M059J (cell line): ENCODE measurements around the gene ETDC. TPM values are rescaled to one million over a fixed set of nuclear protein-coding genes. Genes with fewer than 3 reads are reported as not detected.
"Not testable (repeated sequence)": the region's sequence is repeated elsewhere in the genome, so short reads cannot be mapped to it uniquely, and the experiment has no call there.

Source experiments
- DNase-seq: peaks from one replicate; pipeline ENCODE4 v3.0.0-alpha.2; 2012; ENCODE audit warnings: low read depth
- total RNA-seq: library from RNA; depleted of rRNA; stranded (reverse); fragments of >200 nt; shearing (Covaris generic); gene quantifications from 2 replicates; pipeline ENCODE4 v1.2.3, GENCODE V29; 2014; rRNA removed

ETDC gene
- not detected in 2 replicates for total RNA-seq

DNA sequence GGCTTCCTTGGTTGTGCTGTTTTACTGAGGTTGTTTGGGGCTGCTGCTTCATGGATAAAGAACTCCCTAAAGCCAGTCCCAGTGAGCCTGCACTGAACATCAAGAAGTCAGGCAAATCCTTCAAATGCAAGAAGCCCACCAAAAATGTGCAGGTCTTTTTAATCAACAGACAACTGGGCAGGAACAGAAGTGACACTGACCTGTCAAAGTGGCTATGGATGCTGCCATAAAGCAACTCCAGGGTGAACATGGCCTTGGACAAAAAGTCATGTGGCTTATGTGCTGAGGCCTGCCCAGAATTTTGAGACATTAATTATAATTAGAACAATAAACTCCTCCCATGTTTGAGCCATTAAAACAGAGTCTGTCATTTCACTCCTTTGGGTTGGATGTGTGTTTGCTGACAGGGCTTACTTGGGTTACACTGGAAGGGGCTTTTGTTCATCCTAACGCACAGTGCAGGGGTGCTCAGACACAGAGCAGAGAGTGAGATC, at the start of gene ETDC:
Gene ETDC, plus strand, starts transcription at position 51 of the 494 bp plus-strand sequence. Its CDS starts 0 bp downstream, at position 51.
- no peak for DNase-seq

DNA sequence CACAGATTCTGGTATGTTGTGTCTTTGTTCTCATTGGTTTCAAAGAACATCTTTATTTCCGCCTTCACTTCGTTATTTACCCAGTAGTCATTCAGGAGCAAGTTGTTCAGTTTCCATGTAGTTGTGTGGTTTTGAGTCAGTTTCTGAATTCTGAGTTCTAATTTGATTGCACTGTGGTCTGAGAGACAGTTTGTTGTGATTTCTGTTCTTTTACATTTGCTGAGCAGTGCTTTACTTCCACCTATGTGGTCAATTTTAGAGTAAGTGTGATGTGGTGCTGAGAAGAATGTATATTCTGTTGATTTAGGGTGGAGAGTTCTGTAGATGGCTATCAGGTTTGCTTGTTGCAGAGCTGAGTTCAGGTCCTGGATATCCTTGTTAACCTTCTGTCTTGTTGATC, 48.3 kb upstream of the ETDC start:
- DNase-seq: not testable (repeated sequence)

DNA sequence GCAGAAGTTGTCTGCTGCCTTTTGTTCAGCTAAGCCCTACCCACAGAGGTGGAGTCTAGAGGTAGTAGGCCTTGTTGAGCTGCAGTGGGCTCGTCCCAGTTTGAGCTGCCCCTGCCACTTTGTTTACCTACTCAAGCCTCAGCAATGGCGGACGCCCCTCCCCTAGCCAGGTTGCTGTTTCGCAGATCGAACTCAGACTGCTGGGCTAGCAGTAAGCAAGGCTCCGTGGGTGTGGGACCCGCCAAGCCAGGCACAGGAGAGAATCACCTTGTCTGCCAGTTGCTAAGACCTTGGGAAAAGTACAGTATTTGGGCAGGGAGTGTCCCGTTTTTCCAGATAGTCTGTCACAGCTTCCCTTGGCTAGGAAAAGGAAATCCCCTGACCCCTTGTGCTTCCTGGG, 45.9 kb upstream of the ETDC start:
- not testable (repeated sequence) for DNase-seq

DNA sequence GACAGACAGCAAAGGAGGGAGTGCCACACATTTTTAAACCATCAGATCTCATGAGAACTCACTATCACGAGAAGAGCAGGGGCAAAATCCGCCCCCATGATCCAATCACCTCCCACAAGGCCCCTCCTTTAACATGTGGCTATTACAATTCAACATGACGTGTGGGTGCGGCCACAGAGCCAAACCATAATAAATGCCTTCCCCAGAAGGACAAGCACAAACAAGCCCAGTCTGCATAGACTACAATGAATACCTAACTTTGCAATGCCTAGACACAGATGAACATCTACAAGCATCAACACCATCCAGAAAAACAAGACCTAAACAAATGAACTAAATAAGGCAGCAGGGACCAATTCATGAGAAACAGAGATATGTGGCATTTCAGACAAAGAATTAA, 45.1 kb upstream of the ETDC start:
- no peak for DNase-seq

DNA sequence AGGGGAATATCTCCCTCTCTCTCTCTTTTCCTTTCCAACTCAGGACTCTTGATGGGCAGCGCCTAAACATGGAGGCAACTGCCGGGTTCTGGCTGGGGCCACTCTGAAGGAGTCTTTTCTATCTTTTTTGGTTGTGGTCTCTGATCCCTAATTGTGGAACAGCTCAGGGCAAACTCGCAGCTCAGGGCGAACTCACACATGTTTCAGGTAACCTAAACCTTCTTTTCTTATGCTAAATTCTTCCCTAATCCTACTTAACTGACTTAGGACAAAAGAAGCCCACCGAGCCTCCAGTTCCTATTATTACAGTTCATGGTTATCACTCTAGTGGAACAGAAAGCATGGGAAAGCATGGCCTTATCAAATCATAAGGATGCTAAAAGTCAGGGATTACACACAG, 36.1 kb upstream of the ETDC start:
- no peak for DNase-seq

DNA sequence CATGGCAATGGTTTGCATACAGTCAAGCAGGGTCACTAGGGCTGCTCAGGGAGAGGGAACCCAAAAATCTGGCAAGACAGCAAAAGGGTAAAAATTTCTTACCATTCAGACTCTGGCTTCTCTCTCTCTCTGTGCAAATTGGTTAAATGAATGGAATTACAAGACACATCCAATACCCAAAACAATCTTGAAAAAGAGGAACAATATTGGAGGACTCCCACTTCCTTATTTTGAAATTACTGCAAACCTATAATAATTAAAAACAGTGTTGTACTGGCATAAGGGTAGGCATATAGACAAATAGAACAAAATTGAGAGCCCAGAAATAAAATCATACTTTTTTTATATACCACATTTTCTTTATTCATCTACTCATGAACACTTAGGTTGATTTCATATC, 33.3 kb upstream of the ETDC start:
- no peak for DNase-seq

DNA sequence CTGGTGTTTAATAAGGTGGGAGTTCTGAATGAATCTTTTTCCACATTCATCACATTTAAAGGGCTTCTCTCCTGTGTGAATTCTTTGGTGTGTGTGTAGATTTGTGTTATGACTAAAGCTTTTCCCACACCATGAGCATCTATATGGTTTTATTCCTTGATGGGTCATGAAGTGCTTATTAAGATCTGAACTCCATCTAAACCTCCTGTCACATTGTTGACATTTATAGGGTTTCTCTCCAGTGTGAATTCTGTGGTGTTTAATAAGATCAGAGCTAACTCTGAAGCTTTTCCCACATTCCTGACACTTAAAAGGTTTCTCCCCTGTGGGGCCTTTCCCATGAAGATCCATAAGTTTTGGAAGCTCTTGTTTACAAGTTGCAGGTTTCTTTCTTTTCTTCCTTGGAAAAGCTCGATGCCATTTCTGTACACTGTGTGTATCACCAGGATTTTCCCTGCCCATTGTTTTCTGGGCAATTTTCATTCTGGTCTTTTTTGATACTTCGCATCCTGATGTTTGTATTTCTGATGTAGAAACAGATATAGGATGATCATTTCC, 21.9 kb upstream of the ETDC start:
- DNase-seq: no peak

DNA sequence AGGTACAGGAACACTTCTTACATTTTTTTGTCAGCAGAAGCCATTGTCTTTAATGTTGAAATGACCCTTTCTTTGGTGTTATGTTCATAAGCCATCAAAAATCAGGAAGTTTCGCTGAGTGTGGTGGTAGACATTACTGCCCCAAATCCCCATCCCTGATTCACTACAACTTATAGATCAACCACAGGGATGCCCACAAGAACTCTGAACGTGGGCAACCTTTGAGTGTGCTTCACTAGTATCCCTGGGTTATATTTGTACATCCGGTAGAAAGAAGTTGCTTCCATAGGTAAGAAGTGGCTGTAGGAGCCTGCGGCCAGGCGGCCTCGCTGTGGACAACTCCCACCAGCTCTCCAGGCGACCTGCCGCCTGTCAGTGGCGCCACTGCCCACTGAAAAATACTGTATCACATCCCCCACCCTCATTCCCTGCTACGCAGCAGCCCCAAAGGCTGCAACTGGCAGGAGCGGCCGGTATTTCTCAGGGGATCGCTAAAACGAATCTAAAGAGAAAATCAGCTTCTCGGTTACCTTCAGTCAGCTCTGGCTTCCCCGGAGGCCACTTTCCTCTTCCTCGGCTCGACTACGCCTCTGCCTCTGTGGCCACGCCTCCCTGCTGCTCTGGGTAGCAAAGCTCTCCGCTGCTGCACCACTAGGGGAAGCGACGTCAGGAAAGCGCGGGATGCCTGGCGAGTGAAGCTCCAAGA, 13.9 kb upstream of the ETDC start:
- DNase-seq: peak; percentile 69

DNA sequence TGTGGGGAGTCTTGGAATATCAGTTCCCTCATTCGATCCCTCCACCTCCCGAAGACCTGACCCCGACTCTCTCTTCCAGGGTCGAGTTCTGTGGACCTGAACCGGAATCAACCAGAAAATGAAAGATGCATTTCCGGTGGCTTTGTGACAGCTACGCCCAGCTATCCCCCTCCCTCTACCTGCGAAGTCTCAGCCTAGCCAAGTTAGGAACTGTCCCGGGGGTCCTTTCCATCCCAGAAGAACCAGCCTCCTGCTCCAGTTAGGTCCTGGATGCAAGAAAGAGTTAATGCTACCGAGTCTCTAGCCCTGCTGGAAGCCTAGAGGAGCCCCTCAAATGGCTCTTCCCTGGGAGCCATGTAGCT, 13.4 kb upstream of the ETDC start:
- DNase-seq: no peak

DNA sequence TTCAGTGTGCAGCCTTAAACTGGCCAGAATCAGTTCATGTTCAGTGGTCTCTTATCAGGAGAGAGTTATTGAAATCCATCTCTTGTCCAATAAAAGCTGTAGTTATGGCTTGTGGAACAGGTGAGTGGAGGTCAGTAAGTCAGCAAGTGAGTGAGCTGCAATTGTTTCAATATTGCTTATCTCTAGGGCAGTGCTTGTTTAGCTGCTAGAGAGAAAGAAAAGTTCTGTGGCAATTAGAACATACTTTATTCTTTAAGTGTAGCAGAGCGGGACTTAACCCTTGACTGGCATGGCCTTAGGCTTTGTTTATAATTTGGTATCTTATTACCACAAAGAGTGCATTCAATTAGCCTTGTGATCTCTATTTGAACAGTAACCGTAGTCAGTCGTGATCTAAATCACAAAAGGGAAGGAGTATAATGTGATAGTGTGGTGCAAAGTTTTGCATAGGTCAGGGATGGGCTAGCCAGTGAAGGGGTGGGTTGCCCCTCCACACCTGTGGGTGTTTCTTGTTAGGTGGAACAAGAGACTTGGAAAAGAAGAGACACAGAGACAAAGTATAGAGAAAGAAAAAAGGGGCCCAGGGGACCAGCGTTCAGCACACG, 6.9 kb upstream of the ETDC start:
- no peak for DNase-seq

DNA sequence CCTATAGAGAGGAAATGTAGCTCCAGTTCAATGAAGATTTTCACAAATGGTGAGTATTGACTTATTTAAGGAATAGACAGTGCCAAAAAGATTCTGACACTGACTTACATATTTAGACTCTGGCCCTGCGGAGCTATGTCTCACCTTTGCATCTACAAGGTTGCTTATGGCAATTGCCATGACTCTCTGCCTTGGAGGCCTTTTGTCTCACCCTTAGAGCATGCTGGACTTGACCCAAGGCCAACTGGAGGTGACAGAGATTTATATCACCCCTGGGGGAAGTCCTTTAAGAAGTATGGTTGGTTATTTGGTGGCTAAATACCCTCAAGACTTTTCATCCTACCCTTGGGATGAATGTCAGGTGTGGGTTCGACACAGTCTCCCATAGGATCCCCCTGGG, 4.5 kb upstream of the ETDC start:
- no peak for DNase-seq

DNA sequence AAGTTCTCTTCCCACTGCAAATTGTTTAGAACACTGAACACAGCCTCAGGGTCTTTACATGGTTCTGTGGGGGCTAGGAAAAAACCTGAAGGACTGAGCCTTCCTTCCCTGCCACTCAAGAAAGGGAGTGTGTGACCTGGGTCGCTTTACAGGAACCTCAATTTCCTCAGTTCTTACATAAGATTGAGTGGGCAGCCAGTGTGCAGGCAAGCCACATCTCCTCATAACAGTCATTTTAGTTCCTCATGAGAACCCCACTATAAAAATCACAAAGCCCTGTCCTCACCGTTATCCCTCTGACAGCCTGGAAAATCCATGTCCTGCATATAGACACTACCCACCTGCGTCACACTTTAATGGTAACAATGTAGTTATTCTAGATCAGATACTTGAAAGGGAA, 2.1 kb upstream of the ETDC start:
- no peak for DNase-seq

DNA sequence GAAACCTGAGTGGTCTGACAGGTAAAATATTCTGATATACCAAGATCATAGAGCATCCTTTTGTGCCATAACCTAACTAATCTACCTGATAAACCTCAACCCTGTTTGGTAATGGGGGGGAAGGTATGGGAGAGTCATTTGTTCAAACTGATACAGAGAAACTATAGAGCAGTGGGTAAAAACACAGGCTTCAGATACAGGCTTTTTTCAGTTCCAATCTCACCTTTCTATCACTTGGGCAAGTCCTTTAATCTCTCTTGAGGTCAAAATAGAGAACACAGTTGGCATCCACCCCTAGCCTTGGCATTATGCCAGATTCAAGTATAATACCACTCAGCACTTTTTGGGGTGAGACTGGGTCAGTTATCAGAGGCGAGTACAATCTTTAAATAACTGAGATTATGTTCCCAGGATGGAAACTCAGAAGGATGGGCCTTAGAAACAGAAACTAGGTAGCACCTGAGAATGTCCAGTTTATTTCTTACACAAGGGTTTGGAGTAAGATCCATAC, 880 bp upstream of the ETDC start:
- DNase-seq: no peak

DNA sequence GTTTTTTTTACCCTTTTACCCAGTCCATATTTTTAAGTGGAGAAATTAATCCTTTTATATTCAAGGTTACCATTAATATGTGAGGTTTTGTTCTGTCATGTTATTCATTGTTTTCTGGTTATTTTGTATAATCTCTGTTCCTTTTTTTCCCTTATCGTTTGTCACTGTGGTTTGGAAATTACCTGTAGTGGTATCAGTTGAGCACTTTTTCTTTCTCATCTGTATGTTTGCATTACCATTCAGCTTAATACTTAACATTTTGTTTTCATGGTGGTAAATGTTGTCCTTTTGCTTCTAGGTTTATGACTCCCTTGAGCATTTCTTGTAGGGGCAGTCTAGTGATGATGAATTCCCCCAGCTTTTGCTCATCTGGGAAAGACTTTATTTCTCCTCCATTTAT, 6.6 kb downstream of the ETDC start:
- DNase-seq: no peak

DNA sequence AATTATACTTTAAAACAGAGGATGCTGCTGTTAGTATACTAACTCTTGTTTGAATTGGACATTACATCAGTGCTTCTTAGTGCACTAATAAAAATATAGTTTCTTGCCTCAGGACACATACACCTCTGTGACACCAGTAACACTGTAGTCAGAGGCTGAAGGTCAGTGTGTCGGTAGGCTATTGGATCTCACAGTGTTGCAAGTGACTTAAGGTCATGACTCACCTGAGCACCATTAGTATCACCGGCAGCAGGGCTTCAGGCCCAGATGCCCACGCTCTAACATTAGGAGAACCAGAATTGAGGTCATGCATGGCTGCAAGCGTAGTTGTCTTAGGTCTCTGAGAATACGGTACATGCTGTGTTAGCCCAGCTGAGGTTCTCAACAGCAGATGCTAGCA, 15.2 kb downstream of the ETDC start:
- DNase-seq: peak; percentile 26

DNA sequence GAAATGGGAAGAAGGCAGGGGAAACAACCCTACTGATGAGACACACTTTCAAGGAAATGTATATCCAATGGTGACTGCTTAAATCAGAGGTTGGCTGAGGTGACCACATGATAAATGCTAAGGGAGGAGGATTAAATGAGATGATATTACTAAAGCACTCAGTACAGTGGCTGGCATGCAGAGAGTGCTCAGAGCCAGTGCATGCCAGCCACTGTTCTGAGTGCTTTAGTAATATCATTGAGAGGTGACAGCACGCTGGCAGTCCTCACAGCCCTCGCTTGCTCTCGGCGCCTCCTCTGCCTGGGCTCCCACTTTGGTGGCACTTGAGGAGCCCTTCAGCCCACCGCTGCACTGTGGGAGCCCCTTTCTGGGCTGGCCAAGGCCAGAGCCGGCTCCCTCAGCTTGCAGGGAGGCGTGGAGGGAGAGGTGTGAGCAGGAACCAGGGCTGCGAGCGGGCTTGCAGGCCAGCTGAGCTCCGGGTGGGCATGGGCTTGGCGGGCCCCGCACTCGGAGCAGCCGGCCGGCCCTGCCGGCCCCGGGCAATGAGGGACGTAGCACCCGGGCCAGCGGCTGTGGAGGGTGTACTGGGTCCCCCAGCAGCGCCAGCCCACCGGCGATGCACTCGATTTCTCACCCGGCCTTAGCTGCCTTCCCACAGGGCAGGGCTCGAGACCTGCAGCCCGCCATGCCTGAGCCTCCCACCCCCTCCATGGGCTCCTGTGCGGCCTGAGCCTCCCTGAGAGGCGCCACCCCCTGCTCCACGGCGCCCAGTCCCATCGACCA, 15.9 kb downstream of the ETDC start:
- not testable (repeated sequence) for DNase-seq

DNA sequence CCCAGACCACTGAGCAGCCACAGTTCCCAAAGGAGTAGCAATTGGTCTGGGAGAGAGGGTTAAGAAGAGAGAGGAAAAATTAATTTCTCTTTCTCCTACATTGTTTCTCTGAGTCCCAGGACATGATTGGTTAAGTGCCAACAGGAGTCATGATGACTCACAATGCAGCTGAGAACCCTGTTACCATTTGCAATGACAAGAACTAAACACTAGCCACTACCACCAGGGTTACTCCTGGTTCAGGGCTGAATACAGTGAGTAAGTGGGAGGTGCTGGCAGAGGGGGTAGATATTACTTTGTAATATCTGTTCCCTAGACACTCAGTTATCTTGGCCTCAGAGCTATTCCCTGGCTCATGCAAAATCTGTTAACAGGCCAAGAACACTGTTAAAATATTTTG, 18.0 kb downstream of the ETDC start:
- DNase-seq: peak; percentile 96

DNA sequence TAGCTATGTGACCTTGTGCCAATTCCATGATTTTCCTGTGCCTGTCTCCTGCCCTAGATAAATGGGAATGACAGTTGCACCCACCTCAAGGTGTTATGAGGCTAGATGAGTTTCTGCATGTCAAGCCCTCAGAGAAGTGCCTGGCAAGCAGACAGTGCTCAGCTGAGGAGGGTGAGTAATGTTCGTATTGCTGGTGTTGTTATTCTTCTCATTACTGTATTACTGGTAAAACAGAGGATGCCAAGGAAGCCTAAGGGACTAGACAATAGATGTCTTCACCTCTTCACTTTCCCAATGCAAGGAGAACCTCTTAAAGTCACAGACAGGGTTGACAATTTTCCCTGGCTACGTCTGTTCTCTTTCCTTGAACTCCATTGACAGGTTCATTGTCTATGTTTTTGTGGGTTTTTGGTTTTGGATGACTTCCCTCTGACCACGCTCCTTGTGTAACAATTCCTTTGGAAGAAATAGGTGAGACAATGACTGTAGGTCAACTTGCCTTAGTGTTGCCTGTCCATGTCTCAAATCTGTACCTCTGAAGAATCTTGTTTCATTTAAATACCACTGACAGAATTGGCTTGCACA, 19.2 kb downstream of the ETDC start:
- peak; percentile 59 for DNase-seq

DNA sequence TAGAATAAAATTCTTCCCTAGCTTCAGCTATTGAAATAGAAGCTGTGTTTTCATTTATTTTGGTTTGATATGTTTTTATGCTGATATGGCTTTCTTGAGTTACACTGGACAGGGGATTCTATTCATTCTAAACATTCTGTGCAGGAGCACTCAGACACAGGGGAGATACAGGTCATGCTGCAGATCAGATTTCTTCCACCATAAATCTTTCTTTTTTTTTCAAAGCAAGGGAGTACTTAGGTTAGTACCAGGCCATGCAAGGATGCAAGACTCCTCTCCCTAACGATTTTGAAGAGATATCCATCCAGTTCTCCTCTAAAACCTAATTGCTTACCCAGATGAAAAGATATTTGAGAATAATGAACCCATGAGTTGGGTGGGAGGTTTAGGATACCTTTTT, 21.4 kb downstream of the ETDC start:
- no peak for DNase-seq

DNA sequence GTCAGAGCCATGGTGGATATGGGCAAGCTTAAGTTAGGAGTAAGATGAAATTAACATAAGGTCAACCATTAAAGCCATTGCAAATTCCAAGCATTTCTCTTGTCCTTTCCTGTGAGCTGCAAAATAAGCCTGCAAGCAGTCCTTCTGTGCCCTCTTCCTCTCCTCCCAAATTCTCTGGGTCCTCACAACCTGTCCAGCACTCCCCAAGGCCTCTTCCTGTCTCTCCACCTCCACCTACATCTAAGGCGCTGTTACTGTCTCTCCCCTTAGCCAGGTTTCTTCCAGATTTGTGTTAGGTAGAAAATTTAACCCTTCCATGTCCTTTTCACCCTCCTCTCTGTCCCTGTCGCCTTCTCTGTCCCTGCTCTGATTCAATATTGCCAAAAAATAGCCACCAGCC, 22.2 kb downstream of the ETDC start:
- DNase-seq: no peak

DNA sequence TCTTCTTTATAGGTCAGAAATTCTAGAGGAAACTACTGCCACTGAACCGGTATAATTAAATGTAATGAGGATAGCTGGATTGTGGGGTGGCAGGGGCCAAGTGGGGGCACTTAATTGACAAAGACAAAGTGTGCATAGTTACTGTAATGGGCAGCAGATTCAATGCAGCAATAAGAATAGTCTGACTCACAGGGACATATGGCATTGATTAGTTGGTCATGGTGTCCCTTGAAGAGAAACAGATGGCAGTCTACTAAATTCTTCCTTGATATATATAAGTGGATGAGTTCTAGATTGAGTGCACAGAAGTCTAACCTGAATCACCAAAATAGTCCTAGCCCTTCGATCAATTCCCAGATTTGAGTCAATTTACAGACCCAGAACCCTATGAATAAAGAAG, 31.6 kb downstream of the ETDC start:
- peak; percentile 34 for DNase-seq

DNA sequence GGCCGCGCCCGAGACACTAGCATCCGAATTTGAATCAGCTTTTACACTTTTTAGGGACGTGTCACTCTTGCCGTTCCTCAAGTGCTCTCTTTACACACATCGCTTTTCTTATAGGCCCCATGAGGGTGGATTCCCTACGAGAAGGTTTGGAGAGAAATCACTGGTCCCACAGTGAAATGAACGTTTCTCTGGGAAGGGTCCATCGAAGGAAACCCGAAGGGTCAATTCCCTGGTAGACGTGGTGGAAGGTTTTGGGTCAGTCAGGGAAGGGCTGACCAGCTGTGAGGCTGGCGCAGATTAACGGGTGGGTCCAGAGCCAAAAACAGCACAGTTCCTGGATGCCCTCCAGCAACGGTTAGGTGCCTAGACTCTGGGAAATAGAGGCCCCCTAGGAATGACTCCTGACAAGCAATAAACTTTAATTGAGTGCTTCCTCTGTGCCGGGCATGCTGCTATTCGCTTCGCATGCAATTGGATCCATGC, 35.9 kb downstream of the ETDC start:
- DNase-seq: peak; percentile 84
